GM18868 (cell line): ENCODE data around the gene NR4A3.

Experiments used
- ATAC-seq: cut with Tn5 transposase; IDR thresholded peaks from one replicate; pipeline ENCODE4 v1.9.1; 2021; ENCODE audit warnings: mild to moderate bottlenecking, moderate library complexity; ENCODE audit not compliant: unreplicated experiment

Gene NR4A3

DNA sequence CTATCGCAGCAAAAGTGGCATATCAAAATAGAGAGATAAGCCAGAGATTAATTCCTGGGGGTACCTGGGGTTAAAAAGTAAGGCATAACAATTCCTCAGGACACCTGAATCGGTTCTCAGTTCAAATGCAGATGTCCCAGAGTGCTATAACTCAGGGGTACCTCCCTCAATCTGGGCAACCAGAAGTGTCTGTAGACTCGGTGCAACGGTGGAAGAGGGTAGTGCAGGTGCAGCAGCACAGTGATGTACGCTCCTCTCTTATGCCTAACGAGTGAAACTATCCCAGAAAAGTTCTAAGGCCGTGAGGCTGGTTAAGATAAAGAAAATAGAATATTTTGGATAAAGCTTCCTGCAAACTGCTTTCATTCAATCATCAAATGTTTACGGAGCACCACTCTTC is 7.9 kb upstream of the NR4A3 start:
- ATAC-seq = no peak

DNA sequence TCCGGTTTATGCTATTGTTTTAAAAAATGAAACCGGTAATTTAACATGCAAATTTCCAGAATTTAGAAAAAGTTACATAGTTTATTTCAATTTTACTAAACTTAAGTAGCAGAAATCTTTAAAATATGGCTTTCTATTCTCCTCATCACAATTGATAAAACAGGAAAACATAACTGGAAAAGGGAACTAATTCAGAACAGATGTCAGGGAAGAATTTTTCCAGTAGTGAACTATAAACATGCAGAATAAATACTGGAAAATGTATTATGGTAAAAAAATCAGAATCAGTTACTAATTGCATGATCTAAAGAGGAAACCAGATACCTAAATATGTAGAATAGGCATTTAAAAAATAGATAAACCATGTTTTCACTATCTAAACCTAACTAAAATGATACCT is 7.3 kb upstream of the NR4A3 start:
- ATAC-seq = no peak

DNA sequence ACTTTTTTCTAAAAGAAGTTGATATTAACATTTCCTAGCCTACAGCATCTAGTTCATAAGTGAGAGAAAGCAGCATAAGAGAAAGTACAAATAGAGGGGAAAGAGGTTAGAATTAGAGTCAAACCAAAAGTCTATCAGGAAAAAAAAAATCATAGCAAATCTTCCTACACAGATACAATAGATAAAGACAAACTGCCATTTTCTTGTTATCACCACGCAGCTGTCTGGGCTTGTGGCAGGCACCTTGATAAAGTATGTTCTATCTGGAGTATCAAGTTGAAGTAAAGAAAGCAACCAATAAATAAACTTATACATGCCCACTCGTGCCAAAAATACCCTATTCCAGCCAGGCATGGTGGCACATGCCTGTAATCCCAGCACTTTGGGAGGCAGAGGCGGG is 5.3 kb upstream of the NR4A3 start:
- ATAC-seq = no peak

DNA sequence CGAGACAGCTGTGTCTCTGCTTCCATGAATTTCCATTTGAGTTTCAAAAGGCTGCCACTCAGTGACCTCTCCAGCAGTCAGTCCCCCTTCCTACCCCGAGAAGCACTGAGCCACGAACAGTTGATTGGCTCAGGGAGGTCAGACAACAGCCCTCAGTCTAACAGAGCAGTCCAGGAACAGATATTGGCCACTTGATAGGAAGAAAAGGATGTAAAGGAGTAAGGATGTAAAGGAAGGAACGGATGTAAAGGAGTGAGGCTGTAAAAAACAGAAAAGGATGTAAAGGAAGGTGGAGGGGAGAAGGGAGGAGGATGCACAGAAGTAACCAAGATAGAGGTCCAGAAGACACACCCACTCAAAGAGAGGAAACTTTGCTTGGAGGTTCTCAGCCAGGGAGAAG is 3.2 kb upstream of the NR4A3 start:
- no peak for ATAC-seq

DNA sequence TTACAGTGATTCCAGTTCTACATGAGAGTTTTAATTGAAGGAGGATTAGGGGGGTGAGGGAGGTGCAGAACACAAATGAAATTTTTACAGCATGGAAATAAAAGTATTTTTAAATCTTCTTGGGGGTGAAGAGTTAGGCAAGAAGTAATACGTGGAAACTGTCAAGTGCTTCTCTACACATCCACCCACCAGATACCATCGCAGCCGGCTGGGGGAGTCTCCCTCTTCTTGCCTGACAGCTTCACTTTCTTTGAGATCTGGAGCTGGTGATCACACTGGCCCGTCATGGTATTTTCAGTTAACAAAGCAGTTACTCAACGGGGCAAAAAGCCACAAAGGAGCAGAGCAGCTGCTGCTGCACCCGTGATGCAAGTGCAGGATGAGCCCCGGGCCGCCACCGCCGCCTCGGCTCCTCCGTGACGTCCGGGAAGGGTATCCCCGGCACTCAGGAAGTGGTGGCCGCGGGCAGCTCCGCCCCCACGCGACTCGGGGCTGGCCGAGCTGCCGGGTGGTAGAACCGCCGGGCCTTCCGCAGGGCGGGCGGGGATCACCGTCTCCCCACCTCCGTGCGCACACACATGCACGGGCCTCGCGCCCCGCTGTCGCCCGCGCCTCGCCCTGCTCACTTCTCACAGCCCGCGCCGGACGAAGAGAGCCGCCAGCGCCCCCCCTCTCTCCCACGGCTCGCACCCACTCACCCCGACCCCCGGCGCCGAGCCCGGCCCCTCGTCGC is 2.4 kb upstream of the NR4A3 start:
- ATAC-seq = peak; percentile 49

DNA sequence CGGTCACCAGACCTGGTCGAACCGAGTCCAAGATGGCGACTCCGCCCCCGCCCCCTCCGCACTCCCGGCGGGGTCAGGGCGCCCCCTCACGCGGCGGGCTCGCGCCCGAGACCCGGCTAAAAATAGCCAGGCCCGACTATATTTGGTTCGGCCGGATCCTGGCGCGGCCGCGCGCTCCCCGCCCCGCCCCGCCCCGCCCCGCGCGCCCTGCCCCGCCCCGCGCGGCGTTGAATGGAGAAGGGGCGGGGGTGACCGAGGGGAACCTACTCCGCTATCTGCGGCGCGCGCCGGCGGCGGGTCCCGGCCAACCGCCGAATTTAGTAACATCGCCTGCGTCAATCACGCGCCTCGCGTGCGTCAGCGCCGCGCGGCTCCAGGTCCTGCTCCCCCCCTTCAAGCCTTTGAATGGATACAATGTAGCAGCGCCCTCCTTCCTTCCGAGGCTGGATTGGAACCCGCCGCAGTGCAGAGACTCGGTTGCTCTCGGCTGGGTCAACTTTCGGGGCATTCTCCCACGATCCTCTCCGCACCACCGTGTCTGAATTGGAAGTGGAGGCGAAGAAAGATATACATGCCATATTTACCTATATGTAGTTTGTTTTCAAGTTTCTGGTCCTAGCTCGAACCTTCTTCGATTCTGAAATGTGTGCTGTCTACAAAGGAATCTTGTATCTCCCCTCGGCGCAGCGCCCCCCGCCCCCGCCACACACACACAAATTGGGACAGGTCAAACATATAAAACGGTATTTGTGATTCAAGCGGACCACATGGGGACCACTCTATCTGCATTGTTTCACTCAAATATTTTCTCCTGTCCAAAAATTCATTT is 1.6 kb upstream of the NR4A3 start:
- peak; percentile 43 for ATAC-seq

DNA sequence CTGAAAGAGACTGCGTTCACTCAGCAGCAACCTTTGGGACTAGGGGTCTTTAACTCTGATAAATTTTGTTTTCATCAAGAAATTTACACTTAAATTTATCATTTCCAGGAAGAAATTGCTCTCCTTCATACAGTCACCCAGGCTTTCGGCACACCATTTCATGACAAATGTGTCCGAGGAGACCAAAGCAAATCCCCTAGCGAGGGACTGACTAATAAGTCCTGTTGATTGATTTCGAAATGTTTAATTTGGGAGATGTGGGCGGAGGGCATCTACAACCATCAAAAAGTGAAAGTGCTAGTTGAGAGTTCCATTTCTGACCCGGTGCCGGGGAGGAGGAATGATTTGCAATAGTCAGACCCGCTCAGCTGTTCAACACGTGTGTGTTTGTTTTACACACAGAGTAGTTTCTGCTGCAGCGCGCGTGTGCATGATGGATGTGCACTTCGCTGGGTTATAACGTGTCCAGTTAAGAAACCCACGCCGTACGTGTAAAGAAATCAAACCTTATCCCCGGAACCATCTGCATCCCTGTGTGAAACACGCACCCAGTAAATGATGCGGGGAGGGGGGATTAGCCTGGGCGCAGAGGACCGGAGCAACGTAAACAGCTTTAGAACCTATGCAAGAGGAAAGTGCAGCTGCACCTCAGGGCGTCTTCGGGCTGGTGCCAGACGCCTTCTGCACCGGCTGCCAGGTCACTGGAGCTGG is 845 bp upstream of the NR4A3 start:
- no peak for ATAC-seq

DNA sequence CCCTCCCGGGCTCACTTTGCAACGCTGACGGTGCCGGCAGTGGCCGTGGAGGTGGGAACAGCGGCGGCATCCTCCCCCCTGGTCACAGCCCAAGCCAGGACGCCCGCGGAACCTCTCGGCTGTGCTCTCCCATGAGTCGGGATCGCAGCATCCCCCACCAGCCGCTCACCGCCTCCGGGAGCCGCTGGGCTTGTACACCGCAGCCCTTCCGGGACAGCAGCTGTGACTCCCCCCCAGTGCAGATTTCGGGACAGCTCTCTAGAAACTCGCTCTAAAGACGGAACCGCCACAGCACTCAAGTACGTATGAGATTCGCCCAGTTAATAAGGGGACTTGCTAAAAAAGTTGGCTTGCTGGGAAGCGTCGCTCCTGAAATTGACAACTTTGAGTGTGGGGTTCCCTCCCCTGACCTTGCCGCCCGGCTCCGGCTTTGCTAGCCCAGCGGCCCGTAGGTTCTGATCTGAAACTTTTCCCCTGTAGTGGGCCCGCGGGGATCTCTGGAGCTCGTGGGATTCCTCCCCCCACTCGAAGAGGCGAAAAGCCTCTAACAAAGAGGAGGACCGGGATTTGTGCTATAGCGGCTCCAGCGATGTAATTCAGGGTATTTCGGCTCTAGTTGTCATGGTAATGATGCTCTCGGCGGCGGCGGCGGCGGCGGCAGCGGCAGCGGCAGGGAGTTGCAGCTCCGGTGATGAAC is 572 bp downstream of the NR4A3 start:
- ATAC-seq = no peak

DNA sequence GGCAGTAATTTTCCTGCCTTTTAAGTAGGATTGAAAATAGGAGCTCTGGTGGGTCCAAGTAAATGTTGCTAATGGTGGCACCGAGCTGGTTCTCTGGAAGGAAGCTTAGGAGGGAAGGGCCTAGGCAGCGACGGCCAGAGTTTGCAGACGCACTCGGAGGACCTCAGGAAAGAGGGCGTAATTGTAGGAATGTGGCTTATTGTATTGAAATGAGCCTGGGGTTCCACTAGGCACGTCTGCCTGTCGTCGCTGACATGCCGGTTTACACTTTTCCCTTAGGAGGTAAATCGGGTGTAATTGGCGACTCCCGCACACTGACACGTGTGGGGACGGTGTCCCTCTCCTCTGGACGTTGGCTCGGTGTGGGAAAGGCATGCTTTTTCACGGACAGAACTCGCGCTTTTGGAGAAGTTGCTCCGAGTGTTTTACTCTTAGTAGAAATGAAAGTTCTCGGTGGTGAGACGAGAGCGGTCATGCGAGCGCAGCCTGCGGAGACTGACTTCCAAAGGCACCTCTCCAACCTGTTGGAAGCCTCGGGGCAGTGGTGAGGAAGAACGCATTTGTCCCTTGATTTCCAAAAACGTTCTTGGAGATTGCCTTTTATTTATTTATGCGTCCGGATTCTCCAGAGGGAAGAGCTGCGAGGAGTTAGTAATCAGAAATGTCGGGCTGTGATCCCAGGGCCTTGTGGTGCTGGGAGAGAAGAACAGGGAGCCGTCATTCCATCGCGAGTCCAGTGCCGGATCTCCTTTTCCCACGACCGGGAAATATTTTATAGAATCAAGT is 1.3 kb downstream of the NR4A3 start:
- no peak for ATAC-seq

DNA sequence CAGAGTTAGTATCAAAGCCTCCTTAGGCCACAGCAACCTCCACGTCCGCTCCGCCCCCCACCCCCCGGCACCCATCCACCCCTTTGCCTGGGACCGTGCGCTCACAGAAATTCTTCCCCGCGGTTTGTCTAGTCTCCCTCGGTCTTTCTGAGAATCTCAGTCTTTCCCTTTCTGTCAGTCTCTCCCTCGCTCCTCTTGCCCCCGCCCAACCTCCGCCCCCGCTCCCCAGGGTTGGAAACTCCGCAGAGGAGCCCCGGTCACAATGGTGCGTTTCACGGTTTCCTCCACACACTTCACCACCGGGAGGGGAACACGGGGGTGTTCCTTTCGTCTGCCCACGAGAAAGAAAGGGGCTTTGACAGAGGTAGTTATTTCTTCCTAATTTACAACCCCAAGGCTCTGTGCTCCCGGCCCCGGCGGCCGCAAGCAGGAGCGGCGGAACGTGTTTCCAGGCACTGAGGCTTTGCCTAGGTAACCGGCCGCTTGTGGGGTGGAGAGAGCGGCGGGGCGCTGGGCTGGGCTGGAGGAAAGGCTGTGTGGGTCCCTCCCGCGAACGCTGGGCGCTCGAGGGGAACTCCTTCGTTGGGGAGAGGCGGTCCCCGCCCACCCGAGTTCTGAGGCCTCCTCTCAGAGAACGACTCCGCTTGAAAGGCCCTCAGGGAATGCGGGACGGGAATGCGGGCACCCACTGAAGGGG is 2.1 kb downstream of the NR4A3 start:
- ATAC-seq = no peak

DNA sequence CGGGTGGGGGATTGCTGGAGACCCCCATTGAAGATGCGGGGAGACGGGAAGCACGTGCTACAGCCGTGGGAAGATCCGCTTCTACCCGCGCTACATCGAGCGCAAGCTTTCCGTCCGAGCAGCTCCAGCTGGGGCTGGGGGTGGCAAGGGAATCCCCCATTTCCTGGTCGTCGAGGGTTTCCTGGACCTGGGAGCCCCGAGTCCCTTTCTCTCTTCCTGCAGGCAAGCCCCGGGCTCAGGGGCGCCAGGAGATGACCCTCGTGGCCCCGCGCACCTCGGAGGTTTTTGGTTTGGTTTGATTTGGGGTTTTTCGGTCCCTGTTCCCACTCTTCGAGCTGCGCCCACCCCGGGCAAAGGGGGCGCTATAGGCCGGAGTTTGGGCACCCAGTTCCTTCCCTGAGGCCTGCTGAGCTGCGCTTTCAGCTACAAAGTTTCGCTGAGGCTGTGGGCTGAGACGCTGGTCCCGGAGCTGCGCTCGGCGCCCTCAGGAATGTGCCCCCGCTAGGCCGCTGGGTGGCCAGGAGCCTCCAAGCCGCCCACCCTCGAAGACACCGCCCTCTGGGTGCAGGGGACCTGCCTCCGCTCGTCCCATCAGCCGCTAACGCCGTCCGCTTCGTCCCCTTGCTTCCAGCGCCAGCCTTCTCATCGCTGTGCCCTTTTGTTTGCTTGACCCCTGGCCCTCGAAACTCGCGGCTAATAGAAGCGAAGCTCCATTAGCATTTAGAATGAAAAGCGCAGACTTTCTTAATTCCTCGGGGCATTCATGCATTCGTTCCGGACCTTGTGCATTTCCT is 2.9 kb downstream of the NR4A3 start:
- peak; percentile 18 for ATAC-seq

DNA sequence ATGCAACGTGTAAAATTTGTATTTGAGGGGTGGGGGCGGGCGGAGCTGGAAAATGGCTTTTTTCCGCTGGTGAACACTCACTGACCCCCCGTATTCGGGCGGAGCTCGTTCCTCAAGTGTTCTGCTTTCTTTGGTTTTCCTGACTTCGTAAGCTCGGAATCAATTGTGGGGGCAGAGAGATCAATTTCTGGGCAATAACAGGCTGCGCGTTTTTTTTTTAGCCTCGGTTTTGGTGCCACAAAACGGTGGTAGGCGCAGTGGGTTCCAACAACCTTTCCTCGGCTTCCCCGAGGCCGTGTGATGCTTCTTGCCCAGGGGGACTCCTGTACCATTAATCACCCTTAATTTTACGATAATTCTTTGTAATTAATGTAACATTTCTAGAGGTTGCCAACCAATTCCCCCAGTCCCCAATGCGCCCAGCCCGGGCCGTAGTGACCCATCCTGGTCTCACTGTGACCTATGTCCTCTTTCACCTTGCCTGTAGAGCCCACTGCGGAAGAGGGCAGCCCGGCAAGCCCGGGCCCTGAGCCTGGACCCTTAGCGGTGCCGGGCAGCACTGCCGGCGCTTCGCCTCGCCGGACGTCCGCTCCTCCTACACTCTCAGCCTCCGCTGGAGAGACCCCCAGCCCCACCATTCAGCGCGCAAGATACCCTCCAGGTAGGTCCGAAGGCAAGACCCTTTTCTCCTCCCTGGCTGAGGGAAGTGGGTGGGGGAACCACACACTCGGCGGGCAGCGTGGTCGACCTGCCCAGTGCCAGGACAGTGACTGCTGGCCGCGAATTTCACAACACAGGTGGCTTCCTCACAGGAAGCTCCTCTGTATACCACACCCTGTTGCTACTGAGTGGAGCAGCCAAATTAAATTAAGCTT is 3.7 kb downstream of the NR4A3 start:
- no peak for ATAC-seq

DNA sequence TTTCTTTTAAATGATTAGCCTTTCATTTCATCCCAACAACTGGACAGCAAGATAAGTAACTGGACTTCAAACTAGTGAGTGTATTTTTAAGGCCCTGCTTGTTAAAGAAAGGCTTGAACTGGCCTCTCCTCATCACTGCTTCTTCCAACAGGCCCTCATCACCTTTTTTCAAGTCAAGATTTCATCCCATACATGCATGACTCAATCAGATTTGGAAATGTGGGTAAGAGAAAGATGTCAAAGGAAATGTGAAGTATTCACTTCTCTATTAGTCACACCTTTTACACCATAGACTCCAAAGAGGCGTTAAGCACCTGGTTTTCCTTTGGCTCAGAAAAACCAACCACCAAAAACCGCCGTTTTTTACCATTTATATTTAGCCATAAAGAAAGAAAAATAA is 4.9 kb downstream of the NR4A3 start:
- no peak for ATAC-seq

DNA sequence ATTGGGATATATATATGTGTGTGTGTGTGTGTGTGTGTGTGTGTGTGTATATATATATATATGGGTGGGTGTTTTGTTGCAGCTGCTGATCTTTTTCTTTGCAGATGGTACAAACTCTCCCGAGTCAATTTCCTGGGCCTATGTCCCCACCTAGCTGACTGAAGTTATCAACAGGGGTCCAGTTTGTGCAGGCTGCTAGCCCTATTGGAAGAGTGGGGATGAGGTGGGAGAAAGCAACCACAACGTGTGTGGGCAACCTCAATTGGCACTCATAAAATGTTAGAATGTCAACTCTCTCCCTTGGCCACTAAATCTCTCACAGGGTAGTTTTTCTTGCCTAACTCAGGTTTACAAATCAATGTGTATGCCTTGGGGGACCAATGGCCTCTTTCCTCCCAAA is 5.6 kb downstream of the NR4A3 start:
- no peak for ATAC-seq

DNA sequence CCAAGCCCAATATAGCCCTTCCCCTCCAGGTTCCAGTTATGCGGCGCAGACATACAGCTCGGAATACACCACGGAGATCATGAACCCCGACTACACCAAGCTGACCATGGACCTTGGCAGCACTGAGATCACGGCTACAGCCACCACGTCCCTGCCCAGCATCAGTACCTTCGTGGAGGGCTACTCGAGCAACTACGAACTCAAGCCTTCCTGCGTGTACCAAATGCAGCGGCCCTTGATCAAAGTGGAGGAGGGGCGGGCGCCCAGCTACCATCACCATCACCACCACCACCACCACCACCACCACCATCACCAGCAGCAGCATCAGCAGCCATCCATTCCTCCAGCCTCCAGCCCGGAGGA is 6.3 kb downstream of the NR4A3 start:
- ATAC-seq = no peak

DNA sequence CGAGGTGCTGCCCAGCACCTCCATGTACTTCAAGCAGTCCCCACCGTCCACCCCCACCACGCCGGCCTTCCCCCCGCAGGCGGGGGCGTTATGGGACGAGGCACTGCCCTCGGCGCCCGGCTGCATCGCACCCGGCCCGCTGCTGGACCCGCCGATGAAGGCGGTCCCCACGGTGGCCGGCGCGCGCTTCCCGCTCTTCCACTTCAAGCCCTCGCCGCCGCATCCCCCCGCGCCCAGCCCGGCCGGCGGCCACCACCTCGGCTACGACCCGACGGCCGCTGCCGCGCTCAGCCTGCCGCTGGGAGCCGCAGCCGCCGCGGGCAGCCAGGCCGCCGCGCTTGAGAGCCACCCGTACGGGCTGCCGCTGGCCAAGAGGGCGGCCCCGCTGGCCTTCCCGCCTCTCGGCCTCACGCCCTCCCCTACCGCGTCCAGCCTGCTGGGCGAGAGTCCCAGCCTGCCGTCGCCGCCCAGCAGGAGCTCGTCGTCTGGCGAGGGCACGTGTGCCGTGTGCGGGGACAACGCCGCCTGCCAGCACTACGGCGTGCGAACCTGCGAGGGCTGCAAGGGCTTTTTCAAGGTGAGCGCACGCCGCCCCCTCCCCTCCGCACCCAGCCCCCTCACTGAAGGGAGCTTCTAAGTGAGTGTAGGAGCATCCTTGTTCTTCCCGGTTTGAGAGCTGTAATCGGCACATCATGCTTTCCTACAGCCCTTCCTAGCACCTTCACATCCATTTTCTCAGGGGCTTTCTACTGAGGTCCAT is 6.9 kb downstream of the NR4A3 start:
- ATAC-seq = no peak

DNA sequence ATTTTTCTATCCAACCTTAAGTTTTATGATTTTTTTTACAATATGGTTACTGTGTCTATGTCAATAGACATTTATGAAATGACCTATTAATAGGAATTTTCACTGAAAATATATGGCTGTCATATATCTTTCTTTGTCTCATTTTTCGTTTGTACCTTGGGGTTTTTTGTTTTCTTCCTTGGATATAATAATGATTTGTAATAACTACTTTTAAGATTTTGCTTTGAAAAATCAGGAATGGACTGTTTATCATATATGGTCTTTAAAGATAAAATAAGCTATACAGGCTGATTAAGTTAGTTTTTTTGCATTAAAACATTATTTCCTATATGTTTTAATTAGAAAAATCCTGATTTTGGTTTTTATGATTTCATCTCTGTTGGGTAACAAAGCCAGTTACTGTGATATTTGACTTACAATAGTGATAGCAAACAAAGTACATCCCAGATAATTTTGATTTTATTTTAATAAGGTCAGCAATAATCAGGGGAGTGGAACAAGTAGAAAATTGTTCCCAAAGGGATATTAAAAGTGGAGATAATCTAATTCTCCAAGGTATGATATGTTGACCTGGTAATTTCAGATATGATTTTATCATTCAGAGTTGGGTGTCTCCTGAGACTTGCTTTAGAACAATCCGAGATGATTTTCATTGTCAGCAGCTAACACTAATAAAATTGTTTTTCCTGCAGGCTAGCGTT is 10.3 kb downstream of the NR4A3 start:
- ATAC-seq = no peak
